ENCODE measurements around the gene FOLR1.

FOLR1 gene

DNA sequence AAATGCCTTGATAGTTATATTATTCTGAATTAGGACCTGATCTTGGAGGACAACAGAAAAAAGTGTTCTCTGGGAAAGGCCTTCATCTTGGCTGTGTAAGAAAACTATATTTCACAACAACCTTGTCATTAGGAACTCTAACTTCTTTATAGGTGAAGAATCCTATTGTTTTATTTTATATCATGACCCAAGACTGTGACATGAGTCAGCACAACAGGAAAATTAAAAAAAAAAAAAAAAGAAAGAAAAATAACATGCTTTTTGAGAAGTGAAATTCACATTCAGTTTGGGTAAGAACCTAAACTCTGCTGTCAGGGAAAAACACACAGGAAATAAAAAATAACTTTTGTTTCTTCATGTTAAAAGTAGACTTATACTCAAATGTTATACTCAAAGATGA, 12.9 kb downstream of the FOLR1 start:
- TF ChIP-seq CEBPB (IDR thresholded peaks at IDR 0.05) (no peak), NFIC (IDR thresholded peaks at IDR 0.05) (no peak), RAD21 (IDR thresholded peaks at IDR 0.05; ENCODE audit: low read depth) (no peak), EP300 (IDR thresholded peaks at IDR 0.05; ENCODE audit: borderline replicate concordance) (no peak), YY1 (IDR thresholded peaks at IDR 0.05; ENCODE audit: low read depth) (no peak), TEAD4 (IDR thresholded peaks at IDR 0.05) (no peak), TCF12 (IDR thresholded peaks at IDR 0.05; ENCODE audit: low read depth) (no peak), CREB1 (IDR thresholded peaks at IDR 0.05; ENCODE audit: low read depth) (no peak), FOXM1 (IDR thresholded peaks at IDR 0.05; ENCODE audit: borderline replicate concordance, low read depth) (no peak), EGR1 (IDR thresholded peaks at IDR 0.05) (no peak), TAF1 (IDR thresholded peaks at IDR 0.05; ENCODE audit: low read depth) (no peak)
- TF ChIP-seq, protein P1, sequence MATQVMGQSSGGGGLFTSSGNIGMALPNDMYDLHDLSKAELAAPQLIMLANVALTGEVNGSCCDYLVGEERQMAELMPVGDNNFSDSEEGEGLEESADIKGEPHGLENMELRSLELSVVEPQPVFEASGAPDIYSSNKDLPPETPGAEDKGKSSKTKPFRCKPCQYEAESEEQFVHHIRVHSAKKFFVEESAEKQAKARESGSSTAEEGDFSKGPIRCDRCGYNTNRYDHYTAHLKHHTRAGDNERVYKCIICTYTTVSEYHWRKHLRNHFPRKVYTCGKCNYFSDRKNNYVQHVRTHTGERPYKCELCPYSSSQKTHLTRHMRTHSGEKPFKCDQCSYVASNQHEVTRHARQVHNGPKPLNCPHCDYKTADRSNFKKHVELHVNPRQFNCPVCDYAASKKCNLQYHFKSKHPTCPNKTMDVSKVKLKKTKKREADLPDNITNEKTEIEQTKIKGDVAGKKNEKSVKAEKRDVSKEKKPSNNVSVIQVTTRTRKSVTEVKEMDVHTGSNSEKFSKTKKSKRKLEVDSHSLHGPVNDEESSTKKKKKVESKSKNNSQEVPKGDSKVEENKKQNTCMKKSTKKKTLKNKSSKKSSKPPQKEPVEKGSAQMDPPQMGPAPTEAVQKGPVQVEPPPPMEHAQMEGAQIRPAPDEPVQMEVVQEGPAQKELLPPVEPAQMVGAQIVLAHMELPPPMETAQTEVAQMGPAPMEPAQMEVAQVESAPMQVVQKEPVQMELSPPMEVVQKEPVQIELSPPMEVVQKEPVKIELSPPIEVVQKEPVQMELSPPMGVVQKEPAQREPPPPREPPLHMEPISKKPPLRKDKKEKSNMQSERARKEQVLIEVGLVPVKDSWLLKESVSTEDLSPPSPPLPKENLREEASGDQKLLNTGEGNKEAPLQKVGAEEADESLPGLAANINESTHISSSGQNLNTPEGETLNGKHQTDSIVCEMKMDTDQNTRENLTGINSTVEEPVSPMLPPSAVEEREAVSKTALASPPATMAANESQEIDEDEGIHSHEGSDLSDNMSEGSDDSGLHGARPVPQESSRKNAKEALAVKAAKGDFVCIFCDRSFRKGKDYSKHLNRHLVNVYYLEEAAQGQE (IDR thresholded peaks at IDR 0.05; ENCODE audit: low read depth) = no peak

DNA sequence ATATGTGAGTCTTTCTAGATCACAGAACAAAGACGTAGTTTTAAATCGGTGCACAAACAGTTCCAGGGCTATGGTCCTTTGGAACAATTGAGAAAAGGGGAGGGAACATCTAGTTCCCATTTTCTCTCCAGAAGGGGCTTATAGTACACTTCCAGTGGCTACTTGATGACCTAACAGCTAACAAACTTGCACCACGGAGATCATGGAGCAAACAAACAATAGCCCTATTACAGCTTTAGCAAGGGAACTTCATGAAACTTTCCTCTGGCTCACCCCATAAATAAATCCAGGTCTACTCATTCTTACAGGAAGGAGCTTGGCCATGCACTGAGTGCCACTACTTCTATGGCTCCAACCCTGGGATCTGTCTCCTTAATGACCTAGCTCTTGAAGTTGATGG, 16.3 kb downstream of the FOLR1 start:
- TF ChIP-seq ZBTB7A (IDR thresholded peaks at IDR 0.05; ENCODE audit: low read depth) (no peak), RAD21 (IDR thresholded peaks at IDR 0.05; ENCODE audit: low read depth) (no peak), CREB1 (IDR thresholded peaks at IDR 0.05; ENCODE audit: low read depth) (no peak), NFIC (IDR thresholded peaks at IDR 0.05) (no peak), TAF1 (IDR thresholded peaks at IDR 0.05; ENCODE audit: low read depth) (no peak), TCF12 (IDR thresholded peaks at IDR 0.05; ENCODE audit: low read depth) (no peak), EGR1 (IDR thresholded peaks at IDR 0.05) (no peak), YY1 (IDR thresholded peaks at IDR 0.05; ENCODE audit: low read depth) (no peak), CEBPB (IDR thresholded peaks at IDR 0.05) (no peak), EP300 (IDR thresholded peaks at IDR 0.05; ENCODE audit: borderline replicate concordance) (no peak), FOXM1 (IDR thresholded peaks at IDR 0.05; ENCODE audit: borderline replicate concordance, low read depth) (no peak), TEAD4 (IDR thresholded peaks at IDR 0.05) (no peak)
- TF ChIP-seq, protein P2, sequence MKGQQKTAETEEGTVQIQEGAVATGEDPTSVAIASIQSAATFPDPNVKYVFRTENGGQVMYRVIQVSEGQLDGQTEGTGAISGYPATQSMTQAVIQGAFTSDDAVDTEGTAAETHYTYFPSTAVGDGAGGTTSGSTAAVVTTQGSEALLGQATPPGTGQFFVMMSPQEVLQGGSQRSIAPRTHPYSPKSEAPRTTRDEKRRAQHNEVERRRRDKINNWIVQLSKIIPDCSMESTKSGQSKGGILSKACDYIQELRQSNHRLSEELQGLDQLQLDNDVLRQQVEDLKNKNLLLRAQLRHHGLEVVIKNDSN (IDR thresholded peaks at IDR 0.05) = no peak
- TF ChIP-seq, protein P1 (IDR thresholded peaks at IDR 0.05; ENCODE audit: low read depth) = no peak
- TF ChIP-seq, protein P3, sequence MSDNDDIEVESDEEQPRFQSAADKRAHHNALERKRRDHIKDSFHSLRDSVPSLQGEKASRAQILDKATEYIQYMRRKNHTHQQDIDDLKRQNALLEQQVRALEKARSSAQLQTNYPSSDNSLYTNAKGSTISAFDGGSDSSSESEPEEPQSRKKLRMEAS (IDR thresholded peaks at IDR 0.05) = no peak

DNA sequence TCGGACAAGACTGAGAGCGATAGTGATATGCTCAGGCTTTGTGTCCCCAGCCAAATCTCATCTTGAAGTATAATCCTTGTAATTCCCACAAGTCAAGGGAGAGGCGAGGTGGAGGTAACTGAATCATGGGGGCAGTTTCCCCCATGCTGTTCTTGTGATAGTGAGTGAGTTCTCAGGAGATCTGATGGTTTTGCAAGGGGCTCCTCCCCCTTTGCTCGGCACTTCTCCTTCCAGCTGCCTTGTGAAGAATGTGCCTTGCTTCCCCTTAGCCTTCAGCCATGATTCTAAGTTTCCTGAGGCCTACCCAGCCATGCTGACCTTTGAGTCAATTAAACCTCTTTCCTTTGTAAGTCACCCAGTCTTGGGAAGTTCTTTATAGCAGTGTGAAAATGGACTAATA, 17.2 kb downstream of the FOLR1 start:
- TF ChIP-seq, protein P1 (IDR thresholded peaks at IDR 0.05; ENCODE audit: low read depth) = no peak
- TF ChIP-seq NFIC (IDR thresholded peaks at IDR 0.05) (no peak), TEAD4 (IDR thresholded peaks at IDR 0.05) (no peak), CREB1 (IDR thresholded peaks at IDR 0.05; ENCODE audit: low read depth) (no peak), FOXM1 (IDR thresholded peaks at IDR 0.05; ENCODE audit: borderline replicate concordance, low read depth) (no peak), RAD21 (IDR thresholded peaks at IDR 0.05; ENCODE audit: low read depth) (no peak), EGR1 (IDR thresholded peaks at IDR 0.05) (no peak), EP300 (IDR thresholded peaks at IDR 0.05; ENCODE audit: borderline replicate concordance) (no peak), TAF1 (IDR thresholded peaks at IDR 0.05; ENCODE audit: low read depth) (no peak), TCF12 (IDR thresholded peaks at IDR 0.05; ENCODE audit: low read depth) (no peak), ZBTB7A (IDR thresholded peaks at IDR 0.05; ENCODE audit: low read depth) (no peak), YY1 (IDR thresholded peaks at IDR 0.05; ENCODE audit: low read depth) (no peak), CEBPB (IDR thresholded peaks at IDR 0.05) (no peak)
- TF ChIP-seq, protein P3 (IDR thresholded peaks at IDR 0.05) = no peak
- TF ChIP-seq, protein P2 (IDR thresholded peaks at IDR 0.05) = no peak

DNA sequence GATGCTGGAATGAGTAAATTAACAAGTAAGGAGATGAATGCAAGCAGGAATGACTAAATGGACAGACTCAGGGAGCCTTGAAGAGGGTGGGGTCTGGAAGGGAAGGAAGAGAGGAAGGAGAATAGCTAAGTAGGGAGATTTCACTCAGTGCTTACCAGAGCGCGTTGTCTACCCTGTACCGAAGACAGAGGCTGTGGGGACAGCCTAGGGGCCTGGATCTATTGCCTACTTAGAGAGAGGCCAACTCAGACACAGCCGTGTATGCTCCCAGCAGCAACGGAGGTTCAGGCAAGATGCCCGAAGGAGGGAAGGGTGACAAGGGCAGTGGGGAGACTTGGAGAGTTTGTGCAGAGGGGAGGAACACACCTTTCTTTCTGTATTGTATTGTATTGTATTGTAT, 24.7 kb downstream of the FOLR1 start, which contains the start of gene FOLR2:
Gene FOLR2, plus strand, starts transcription at position 157 of the 400 bp plus-strand sequence. CDS start 1,791 bp downstream, outside the sequence.
- TF ChIP-seq NFIC (IDR thresholded peaks at IDR 0.05) (no peak), EGR1 (IDR thresholded peaks at IDR 0.05) (no peak), CEBPB (IDR thresholded peaks at IDR 0.05) (no peak), TEAD4 (IDR thresholded peaks at IDR 0.05) (no peak), TAF1 (IDR thresholded peaks at IDR 0.05; ENCODE audit: low read depth) (no peak), FOXM1 (IDR thresholded peaks at IDR 0.05; ENCODE audit: borderline replicate concordance, low read depth) (no peak), TCF12 (IDR thresholded peaks at IDR 0.05; ENCODE audit: low read depth) (no peak), RAD21 (IDR thresholded peaks at IDR 0.05; ENCODE audit: low read depth) (no peak), EP300 (IDR thresholded peaks at IDR 0.05; ENCODE audit: borderline replicate concordance) (no peak), CREB1 (IDR thresholded peaks at IDR 0.05; ENCODE audit: low read depth) (no peak), YY1 (IDR thresholded peaks at IDR 0.05; ENCODE audit: low read depth) (no peak), ZBTB7A (IDR thresholded peaks at IDR 0.05; ENCODE audit: low read depth) (no peak)
- TF ChIP-seq, protein P2 (IDR thresholded peaks at IDR 0.05) = no peak
- TF ChIP-seq, protein P1 (IDR thresholded peaks at IDR 0.05; ENCODE audit: low read depth) = no peak
- TF ChIP-seq, protein P3 (IDR thresholded peaks at IDR 0.05) = no peak
